ENCODE results near the gene C17orf107.

DNA sequence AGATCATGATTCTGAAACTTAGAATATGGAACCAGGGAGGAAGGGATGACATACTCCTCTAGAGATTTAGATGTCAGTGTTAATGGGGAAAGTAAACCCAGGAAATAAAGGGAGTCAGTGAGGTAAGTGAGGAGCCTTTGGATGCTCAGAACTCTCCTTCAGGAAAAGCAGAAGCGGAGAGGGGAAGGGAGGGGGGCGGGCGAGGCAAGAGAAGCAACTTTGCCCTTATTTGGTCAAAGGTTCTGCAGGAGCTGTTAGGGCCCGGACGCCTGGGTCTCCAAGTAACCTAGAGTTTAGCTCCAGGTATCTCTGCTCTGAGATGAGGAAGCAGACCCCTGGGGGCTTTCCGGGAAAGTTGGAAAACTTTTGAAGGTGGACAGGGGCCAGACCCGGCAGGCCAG is 47.7 kb downstream of the C17orf107 start:
- TF ChIP-seq, protein P1, sequence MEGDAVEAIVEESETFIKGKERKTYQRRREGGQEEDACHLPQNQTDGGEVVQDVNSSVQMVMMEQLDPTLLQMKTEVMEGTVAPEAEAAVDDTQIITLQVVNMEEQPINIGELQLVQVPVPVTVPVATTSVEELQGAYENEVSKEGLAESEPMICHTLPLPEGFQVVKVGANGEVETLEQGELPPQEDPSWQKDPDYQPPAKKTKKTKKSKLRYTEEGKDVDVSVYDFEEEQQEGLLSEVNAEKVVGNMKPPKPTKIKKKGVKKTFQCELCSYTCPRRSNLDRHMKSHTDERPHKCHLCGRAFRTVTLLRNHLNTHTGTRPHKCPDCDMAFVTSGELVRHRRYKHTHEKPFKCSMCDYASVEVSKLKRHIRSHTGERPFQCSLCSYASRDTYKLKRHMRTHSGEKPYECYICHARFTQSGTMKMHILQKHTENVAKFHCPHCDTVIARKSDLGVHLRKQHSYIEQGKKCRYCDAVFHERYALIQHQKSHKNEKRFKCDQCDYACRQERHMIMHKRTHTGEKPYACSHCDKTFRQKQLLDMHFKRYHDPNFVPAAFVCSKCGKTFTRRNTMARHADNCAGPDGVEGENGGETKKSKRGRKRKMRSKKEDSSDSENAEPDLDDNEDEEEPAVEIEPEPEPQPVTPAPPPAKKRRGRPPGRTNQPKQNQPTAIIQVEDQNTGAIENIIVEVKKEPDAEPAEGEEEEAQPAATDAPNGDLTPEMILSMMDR (IDR thresholded peaks at IDR 0.05) = no peak
- TF ChIP-seq POLR2A (IDR thresholded peaks at IDR 0.05) = no peak

Data from body of pancreas (tissue), 4 donors.